Measurements from ENCODE around the gene FFAR4.

Gene FFAR4

DNA sequence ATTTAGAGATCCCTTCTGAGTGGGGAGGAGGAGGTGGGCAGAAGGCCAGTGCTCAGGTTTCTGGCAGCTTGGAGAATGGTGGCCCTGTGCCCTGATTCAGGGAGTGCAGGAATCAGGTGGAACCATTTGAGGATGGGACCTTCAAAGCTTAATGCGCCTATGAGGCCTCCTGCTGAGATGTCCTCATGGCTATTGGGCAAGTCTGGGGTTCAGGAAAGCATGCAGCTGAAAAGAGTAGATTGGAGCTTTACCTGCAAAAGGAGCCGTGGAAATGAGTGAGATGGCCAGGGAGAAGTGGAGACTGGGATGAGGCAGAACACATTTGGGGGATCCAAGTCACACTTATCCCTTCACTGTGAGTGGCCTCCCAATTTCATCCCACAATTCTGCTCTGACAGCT is 6.1 kb downstream of the FFAR4 start:
- DNase-seq (ENCODE audit: low read depth): no peak

DNA sequence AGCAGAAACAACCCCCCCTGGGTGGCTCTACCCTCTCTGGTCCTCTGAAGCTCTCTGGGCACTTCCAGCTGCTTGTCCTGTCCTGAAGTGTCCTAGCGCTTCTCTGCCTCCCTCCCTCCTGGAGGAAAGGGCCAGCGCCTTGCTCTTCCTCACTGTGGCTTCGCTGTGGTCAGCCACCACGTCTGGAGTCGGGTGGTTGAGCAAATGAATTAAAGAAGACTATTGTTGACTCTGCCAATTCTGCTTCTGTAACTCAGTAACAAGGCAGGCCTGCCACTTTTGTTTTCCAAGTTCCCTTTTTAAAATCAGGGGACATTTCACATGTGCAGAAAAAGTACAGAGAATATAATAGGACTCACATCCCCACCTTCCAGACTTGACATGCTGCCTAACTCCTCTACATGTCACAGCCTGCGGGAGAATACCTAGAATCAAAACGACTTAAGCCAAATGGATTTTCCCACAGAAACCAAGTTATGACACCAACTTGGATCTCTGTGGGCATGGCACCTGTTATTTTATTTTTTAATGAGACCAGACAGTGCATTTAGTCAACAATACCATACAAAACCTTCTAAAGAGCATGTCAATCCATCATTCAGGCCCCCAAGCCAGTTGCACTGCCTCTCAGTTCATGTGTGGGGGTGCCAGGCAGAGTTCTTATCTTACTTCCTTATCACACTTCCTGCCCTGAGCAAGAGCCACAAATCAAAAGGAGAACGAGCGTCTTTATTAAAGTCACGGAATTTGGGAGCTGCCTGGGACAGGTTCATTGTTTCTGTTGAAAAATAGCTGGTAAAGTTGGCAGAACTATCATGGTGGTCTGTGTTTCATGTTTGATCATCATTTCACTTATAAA is 6.8 kb downstream of the FFAR4 start:
- DNase-seq (ENCODE audit: low read depth): no peak

DNA sequence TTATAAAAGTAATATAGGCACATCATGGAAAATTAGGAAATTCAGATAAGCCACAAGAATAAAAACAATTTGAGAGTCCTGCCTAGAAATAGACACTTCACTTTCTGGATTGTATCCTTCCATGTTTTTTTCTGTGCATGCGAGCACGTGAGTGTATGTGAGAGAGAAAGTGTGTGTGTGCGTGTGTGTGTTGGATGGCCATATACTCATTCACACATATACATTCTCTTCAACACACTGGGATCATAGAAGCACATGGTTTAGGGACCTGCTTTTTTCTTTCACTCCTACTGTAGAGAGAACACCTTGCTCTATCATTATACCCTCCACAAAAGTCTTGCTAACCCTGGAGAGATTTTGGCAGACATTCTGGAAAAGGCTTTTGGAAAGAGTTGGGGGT is 7.5 kb downstream of the FFAR4 start:
- no peak for DNase-seq (ENCODE audit: low read depth)

DNA sequence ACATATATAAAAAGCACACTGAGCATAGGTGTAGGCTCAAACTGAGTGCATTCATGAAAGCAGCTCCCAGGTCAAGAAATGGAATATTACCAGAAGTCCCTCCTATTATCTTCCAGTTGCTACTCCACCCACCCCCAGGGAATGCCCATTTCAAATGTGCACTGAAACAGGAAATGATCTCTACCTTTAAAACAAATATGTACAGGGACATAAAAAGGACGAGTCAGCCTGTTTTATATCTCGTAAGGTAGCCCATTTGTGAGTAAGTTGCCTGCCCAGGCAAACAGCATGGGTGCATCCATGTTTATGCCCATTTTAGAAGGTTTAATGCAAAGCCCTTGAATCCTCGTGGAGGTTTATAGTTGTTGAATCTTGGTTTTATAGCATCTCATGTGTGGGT is 10.4 kb downstream of the FFAR4 start:
- DNase-seq (ENCODE audit: low read depth): no peak

DNA sequence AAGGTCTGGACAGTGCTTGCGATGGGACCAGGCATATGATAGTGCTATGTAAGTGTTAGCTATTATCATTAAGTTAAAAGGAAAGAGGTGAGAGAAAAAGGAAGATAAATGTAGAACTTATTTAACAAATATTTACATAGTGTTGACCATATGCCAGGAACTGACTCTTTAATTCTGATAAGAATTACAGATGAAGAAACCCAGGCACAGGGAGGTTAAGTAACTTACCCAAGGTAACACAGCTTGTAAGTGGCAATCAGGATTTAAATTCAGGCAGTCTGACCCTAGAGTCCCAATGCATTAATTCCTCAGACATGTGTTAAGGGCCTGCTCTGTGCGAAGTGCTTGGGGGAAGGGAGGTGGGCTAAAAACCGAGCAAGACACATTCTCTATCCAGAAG is 11.1 kb downstream of the FFAR4 start:
- no peak for DNase-seq (ENCODE audit: low read depth)

DNA sequence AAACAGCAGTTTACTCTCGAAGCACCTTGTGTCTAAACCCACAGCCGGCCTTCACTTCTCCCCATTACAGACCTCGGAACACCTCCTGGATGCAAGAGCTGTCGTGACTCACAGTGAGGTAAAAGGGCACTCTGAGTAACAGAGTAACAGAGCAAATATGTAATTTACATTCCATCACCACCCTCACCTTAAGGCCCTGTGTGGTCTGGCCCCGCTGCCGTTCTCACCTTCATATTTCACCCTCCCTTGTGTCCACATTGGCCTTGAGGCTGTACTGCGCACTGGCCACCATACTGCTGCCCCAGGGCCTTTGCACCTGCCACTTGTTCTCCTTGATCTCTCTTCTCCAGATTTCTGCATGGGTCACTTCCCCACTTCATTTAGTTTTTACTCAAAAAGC is 12.6 kb downstream of the FFAR4 start:
- no peak for DNase-seq (ENCODE audit: low read depth)

DNA sequence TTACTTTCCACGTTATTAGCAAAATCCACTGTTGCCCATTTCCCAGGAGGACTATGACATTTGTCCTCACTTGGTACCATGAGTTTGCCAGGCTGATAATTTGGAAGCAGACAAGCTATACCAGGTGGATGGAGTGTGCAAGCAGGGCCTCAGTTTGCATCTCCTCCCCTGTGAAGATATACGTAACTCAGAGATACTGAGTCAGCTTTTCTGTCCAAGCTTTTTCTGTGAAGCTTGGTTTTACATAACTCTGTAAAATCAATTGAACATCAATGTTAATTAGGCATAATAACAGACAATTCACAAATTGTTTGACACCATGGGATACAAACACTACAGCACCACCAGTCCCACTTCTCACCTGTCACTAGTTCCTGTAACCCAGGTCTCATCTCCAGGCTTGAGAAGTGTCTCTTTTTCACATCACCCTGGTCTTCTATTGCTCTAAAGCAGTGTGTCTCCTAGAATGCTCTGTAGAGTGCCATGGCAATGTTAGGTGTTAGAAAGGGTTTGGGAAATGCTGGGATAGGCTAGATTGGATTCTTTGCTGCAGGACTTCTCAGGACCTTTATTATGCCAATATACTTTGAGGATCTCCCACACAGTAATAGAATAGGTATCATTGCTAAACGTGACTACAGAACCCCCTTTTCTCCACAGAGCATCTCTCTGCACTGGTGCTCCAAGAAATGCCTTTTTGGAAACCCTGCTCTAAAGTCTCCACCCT is 13.7 kb downstream of the FFAR4 start:
- no peak for DNase-seq (ENCODE audit: low read depth)

DNA sequence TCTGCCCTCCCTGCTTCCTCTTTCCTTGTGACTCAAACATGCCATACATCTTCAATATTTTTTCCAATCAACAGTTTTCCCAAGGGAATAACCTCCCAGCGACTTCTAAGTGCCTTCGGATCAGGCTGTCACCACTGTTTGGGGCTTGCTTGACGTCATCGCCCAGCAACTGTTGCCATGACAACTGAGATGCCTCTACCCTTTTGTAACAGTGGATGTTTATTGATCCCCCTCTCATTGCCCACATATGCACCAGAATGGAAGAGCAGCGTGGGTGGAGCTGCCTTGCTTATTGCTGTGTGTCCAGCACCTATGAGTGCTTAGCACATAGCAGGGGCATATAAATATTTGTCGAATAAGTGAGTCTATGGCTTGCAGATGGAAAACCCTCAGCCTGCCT is 14.4 kb downstream of the FFAR4 start:
- no peak for DNase-seq (ENCODE audit: low read depth)

DNA sequence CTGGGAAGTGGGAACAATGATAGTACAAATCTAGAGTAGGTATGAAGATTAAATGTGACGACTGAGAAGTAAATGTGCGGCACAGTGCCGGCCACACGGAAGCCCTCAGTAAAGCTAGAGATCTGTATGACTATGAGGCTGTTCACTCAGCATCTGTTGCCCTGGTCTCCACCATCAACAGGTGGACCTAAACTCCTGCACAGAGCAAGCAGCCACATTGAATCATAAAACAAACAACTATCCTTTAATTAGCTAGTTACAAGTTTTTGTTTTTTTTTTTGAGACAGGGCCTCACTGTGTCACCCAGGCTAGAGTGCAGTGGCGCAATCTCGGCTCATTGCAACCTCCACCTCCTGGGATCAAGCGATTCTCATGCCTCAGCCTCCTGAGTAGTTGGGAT is 18.0 kb downstream of the FFAR4 start:
- no peak for DNase-seq (ENCODE audit: low read depth)

DNA sequence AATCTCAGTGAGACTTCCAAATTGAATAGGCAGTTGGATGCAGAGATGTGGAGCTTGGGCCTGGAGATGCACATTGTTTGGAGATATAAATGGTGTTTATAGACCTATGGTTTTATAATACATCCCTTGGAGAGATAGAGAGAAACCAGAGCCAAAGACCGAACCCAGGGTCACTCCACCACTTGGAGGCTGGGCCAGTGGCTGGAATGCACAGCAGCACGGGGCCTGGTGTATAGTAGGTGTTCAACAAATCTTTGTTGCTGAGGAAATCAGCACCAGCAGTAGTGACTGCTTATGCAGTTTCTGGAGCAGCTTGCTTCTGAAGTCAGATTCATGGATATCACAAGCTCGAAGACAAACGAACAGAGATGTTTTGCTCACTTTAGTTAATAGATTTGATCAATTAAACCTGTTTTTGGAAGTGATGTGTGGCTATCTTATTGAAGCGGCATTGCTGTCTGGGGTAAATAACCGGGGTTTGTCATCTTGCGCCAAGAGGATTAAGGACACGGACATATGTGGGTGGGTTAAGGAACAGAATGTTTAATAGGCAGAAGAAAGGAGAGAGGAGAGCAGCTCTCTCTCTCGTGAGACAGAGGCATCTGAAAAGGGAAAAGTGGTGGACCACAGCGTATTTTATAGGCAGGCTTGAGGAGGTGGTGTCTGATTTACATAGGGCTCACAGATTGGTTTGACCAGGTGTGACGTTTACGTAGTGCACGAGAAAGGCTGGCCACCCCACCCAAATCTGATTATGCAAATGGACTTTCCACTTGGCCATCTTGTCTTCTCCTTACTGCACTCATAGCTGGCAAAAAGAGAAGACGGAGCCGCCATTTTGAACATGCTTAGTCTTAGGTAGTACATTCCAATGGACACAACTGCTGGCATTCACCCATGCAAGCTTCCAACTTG is 23.4 kb downstream of the FFAR4 start:
- DNase-seq (ENCODE audit: low read depth): no peak

DNA sequence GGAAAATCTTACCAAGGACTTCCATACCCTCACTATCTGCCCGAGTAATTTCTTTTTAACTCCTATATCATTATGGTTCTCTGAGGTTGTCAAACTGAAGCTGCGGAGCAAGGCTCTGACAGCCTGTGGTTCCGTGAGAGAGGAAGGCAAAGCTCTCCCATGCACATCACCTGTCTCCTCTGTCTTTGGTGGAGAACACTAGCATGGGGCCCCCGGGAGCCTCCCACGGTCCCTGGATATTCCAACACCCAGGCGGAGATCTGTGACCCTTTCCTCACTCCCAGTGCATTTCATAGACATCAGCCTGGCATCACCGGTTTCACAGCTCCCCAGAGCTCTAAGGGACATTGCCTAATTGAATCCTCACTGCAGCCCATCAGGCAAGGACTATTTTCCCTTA is 24.2 kb downstream of the FFAR4 start:
- DNase-seq (ENCODE audit: low read depth): no peak

DNA sequence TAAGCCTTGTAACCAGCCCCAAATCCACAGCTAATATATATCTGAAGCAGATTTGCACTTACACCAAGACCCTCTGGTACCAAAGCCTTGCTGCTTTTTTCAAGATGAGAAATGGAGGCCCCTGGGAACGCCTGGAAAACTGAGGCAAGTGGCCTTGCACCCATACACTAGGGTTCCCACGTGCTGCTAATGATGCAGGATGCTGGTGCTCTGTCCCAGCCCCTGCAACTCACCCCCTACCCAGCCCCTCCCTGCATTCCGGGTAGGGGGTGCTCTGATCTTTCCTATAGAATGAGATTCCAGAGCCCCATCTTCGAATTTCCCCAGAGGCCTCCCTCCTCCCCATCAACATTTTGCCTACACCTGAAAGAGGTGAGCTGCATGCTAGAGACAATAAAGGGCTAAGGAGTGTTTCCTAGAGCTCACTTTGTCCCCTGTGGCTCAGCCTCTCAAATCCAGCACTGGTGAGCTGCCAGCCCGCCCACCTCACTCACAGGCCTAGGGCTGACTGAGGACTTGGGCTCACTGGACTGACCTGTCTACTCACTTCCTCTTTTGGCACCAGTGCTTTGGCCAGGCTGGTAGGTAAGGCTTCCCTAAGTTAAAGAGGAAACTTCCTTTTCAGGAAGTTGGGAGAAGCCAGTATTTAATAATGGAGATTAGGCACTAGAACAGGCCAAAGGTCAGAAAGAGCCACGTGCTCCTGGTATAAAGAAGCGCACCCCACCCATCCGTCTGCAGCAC is 24.8 kb downstream of the FFAR4 start:
- no peak for DNase-seq (ENCODE audit: low read depth)

DNA sequence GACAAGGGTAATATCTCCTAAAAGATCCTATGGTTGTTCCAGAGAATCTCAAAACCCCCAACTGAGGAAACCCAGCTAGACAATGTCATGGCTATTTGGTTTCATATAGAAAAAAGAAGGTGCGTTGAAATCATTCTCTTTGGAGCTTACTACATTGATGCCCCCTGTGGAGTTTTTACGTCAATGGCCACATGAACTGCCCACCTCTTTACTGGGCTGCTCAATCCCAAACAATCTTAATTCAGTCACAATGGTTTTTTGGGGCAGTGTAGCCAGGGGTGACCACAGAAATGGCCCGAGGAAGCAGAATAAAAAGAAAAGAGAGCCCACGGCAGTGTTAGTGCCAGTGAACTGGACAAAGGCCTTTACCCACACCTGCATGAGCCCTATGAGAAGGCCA is 26.8 kb downstream of the FFAR4 start:
- no peak for DNase-seq (ENCODE audit: low read depth)

DNA sequence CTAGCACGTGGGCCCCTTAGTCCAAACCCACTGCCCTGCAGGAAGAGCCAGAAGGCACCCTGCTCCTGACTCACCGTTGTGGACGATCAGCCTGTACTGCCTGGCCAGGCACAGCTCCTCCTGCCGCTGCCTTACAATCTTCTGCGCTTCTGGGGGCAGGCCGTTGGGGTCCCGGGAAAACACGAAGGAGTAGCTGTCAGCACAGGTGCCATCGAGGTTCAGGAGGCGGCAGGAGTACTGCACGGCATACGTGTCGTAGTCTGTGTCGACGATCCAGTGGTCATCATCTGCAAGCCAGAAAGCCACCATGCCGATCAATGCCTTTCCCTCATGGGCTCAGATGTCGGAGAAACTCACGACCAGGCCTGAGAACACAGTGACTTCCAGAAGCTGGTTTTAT is 27.3 kb downstream of the FFAR4 start:
- DNase-seq (ENCODE audit: low read depth): no peak

DNA sequence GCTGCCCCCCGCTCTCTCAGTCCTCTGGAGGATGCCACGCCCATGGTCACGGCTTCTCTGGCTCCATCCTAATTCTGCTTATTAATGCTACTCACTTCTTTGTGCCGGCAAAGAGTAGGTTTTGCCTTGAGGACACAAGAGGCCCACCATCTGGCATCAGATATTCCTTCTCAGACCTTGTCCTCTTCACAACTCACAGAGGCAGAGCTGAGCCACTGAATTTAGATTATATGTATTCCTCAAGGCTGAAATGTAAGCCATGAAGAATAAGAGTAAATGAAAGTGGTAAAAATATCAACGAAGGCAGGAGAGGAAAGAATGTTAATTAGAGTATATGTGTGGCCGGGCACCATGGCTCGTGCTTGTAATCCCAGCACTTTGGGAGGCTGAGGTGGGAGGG is 28.1 kb downstream of the FFAR4 start:
- DNase-seq (ENCODE audit: low read depth): no peak

DNA sequence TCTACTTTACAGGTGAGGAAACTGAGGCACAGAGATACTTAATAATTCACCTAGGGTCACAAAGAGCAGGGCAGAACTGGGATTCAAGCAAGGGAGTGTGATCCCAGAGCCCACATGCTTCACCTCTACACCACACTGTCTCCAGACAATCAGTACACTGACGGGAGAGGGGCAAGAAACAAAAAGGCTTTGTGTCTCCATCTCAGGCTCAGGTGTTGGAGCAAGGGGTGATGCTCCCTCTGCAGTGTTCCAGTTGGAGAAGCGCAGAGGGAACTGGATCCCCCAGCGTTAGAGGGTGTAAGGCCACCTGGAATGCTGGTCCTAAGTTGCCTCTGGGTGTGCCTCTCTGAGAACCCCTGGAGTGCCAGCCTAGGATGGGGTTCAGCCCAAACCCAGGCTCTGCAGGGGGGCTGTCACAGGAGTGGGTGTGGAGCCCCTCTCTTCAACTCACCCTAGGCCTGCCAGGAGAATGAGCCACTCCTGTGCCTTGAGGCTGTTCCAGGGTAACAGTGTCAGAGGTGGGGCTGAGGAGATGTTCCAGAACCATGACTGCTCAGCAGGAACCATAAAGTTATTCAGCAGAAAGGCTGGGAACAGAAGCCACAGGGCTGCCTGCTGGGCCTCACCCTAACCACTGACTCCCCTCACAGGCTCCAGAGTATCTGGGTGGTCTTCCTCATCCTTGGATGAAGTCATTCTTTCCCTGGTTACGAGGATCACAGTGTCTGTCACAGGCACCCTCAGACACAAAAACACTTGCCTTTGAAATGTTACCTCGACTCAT is 29.1 kb downstream of the FFAR4 start:
- DNase-seq (ENCODE audit: low read depth): no peak

DNA sequence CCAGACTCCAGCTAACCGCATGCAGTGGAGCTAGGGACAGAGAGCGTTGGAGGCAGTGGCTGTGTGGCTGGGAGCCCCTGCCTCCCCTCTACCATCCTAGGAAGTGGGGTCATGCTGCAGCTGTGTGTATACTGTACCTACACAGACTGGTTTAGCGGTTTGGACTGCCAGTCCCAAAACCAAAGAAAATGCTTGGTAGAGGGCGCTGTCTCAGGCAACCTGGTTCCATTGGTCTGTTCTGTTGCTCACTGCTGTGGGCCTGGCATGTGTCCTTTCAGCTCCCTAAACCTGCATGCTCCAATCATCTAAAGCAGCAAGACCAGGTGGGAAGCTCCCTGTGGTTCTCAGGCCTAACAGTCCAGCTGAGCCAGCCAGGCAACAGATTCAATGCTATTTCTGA is 30.1 kb downstream of the FFAR4 start:
- no peak for DNase-seq (ENCODE audit: low read depth)

DNA sequence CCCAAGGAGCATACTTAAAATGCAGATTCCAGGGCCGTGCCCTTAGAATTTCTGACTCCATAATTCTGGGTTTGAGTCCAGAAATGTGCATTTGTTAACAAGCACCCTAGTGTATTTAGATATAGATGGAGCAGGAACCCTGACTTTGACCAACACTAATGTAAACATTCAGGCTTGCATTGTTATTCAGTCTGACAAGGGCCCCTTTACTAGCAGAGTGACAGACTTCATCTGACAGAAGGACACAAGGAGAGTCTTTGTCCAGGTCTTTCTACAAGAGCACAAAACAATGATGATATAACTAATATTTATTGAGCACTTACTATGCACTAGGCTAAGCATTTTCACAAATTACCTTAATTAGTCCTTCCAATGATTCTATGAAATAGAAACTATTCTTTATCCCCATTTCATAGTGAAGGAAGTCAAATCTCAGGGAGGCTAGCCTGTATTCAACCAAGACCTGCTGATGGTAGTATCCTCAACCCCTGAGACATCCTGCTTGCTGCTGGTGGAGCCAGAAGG is 30.7 kb downstream of the FFAR4 start:
- DNase-seq (ENCODE audit: low read depth): no peak

DNA sequence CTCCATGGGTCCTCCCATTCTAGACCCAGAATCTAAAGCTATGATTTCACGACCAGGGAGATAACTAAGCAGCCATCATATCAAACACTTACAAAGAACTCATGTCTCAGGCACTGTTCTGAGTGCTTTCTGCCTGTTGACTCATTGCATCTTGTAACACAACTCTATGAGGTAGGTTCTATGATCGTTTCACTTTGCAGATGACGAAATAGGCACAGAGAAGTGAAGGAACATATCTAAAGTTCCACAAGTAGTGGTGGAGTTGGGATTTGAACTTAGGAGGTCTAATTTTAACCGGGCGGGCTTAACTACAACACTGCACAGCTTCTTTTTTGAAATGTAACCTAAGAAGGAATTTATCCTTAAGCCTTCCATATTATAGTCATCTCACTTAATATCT is 31.7 kb downstream of the FFAR4 start:
- DNase-seq (ENCODE audit: low read depth): no peak

DNA sequence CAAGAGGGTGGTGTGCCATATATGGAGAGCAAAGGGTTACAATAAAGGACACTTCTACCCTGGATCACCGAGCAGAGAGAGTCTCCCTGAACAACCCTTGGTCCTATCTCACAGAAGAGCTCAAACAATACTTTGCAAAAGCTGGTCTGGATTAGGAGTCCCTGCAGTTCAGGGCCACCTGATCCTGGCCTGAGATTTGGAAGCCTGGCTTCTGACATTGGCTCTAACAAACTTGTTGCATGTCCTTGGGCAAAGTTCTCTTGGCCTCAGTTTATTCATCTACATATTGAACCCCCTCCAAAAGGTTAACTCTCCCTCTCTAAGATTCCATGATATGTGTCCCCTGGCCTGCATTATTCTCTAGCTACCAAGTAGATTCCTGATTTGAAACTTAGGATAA is 32.9 kb downstream of the FFAR4 start:
- DNase-seq (ENCODE audit: low read depth): no peak

DNA sequence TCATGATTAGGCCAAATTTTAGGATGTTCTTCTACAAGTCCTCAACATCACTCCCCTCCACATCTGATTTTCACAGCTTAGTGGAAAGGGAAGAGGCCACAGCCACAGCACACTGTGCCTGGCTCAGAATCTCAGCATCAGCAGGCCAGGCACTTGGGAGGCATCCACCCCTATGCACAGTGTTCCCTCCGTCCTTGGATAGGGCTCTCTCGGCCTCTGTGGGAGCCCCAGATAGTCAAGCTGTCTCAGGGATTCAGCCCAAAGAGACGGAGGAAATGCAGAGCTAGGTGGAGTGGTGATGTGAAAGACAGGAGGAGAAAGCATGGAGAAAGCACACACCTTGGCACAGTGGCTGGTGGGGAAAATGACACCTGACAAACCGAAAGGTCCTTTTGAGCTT is 33.3 kb downstream of the FFAR4 start:
- no peak for DNase-seq (ENCODE audit: low read depth)
